Activated CD4-positive, alpha-beta T cell treated with anti-CD3 and anti-CD28 coated beads for 36 hours (primary cell): Measurements from ENCODE around the gene LRP8. TPM values are rescaled to one million over a fixed set of nuclear protein-coding genes. Genes with fewer than 3 reads are reported as not detected.
A peak's percentile ranks its signal among the peaks of the same experiment; 100 is the strongest.

Experiments used
- ATAC-seq: fragments of 200-7000 bp; cut with Tn5 transposase; one replicate; pipeline ENCODE4 v1.10.0; 2021; ENCODE audit warnings: mild to moderate bottlenecking, moderate library complexity
- CTCF ChIA-PET: fragments of 350-600 bp; sonication (Branson Sonifier 250); formaldehyde crosslinking; loops from one replicate; lab custom pipeline; 2021; ENCODE audit warnings: antibody characterized with exemption; lab: Charles Lee
- POLR2A ChIA-PET: fragments of 350-600 bp; sonication (Branson Sonifier 250); formaldehyde crosslinking; loops from one replicate; lab custom pipeline; 2021; ENCODE audit warnings: antibody characterized with exemption, inconsistent platforms; lab: Charles Lee
- DNase-seq: peaks from one replicate; pipeline ENCODE4 v3.0.0-alpha.2; 2020
- H3K27ac Mint-ChIP-seq: one replicate; pipeline ENCODE4 v1.8.0; 2021; ENCODE audit warnings: mixed read lengths
- H3K27me3 Mint-ChIP-seq: one replicate; pipeline ENCODE4 v1.8.0; 2021; ENCODE audit warnings: mixed read lengths
- H3K36me3 Mint-ChIP-seq: one replicate; pipeline ENCODE4 v1.8.0; 2021; ENCODE audit warnings: low read depth, mixed read lengths
- H3K4me1 Mint-ChIP-seq: one replicate; pipeline ENCODE4 v1.8.0; 2021; ENCODE audit warnings: mixed read lengths
- H3K4me3 Mint-ChIP-seq: one replicate; pipeline ENCODE4 v1.8.0; 2021; ENCODE audit warnings: mild to moderate bottlenecking, moderate library complexity, mixed read lengths
- H3K9me3 Mint-ChIP-seq: one replicate; pipeline ENCODE4 v1.8.0; 2021; ENCODE audit warnings: low read depth, mixed read lengths
- intact Hi-C, 2 experiments: fragments of 100-400 bp; cut with DNase I in 1 of 2; cut with micrococcal nuclease in 1 of 2; formaldehyde crosslinking; loops; one replicate each; pipeline versions ENCODE4 v1.14.2 to v1.15.1; 2022 to 2024; cut with DNase I, micrococcal nuclease
- total RNA-seq, 2 experiments: library from RNA; stranded (reverse); gene quantifications; one replicate each; pipeline ENCODE4 v1.2.3, GENCODE V29; 2021

LRP8 gene
- total RNA-seq, 2 experiments from 2014 or later, result 40.6 to 46.5 TPM

- DNase-seq (no peak), ATAC-seq (no peak)
- Mint-ChIP-seq H3K4me3 (no peak overlapping the region), H3K4me1 (peaks cover 34% of the 10 kb centered on the region), H3K9me3 (no peaks in the 10 kb centered on the region), H3K27me3 (no peaks in the 10 kb centered on the region), H3K36me3 (peaks cover 6% of the 10 kb centered on the region), H3K27ac (no peak overlapping the region)
- ChIA-PET POLR2A (no interaction called here), CTCF (interaction anchor here (0.6 to 1.7 kb wide), 4 partner anchors 18 to 1847 kb away, joined by 3 to 6 read pairs (median 4); no protein-coding TSS in a partner anchor)
- intact Hi-C loops, result no loop called here
Observed at GRCh38 chr1:53295726-53296116, 32.1 kb downstream of the LRP8 start.

DNA sequence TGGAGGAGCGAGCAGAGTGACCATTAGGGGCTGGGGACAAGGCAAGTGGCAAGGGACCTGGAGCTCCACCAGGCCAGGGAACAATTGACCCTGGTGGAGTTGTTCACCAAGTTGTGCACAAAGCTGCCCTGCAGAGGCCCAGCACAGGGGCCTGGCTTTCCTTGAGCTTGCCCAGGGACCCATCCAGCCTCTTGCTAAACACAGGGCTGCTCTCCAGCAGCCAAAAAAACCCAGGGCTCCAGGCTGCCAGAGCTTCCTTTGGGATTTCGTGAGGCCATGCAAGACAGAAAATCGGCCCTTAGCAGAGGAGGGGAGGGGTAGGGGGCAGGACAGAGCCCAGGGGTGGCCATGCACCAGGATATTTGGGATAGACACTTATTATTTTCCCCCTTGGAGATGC is 32.6 kb downstream of the LRP8 start:
- CTCF ChIA-PET, result interaction anchor here (0.6 to 1.7 kb wide), 3 partner anchors 17 to 1848 kb away, joined by 4 to 6 read pairs (median 4); no protein-coding TSS in a partner anchor
- Mint-ChIP-seq H3K27me3 (no peaks in the 10 kb centered on the region), H3K4me1 (peaks cover 34% of the 10 kb centered on the region), H3K36me3 (peaks cover 6% of the 10 kb centered on the region), H3K4me3 (no peak overlapping the region), H3K9me3 (no peaks in the 10 kb centered on the region), H3K27ac (no peak overlapping the region)
- ATAC-seq (no peak), DNase-seq (no peak)
- intact Hi-C loops, result no loop called here
- POLR2A ChIA-PET, result no interaction called here

DNA sequence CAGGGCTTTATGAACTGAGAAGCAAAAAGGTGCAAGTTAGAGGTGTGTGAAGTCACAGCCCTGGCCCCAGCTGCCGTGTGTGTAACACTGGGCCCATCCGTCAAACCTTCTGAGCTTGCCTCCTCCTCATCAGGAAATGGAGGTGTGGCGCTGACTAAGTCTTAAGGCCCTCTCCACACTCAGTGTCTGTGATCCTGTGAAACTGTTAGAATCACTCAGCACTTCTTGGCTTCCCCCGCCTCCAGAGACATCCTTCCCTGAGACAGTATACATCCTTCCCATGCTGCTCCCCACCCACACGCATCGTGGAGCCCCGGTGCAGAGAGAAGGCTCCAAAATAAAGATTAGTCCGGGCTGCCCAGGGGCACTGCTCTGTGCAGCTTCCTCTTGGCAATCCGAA is 33.3 kb downstream of the LRP8 start:
- H3K9me3 Mint-ChIP-seq, result no peaks in the 10 kb centered on the region
- intact Hi-C loops, result loop anchor here (1.0 to 5.0 kb wide), 2 partner anchors 32 to 33 kb away; partner anchors contain the start of gene LRP8 (in 1 of the 2)
- peak; percentile 80 for DNase-seq
- peaks cover 6% of the 10 kb centered on the region for H3K36me3 Mint-ChIP-seq
- no peak overlapping the region for H3K4me3 Mint-ChIP-seq
- H3K27me3 Mint-ChIP-seq, result no peaks in the 10 kb centered on the region
- H3K4me1 Mint-ChIP-seq, result peaks cover 34% of the 10 kb centered on the region
- peak; percentile 98 for ATAC-seq
- CTCF ChIA-PET, result interaction anchor here (1.2 to 1.7 kb wide), 2 partner anchors 16 to 99 kb away, joined by 4 to 6 read pairs; no protein-coding TSS in a partner anchor
- POLR2A ChIA-PET, result interaction anchor here (0.6 kb wide), 1 partner anchor 24 kb away, joined by 3 read pairs; no protein-coding TSS in a partner anchor
- H3K27ac Mint-ChIP-seq, result peak overlapping the region; percentile 76

- DNase-seq, result no peak
- H3K27me3 Mint-ChIP-seq, result no peaks in the 10 kb centered on the region
- ChIA-PET CTCF (interaction anchor here (1.7 kb wide), 1 partner anchor 16 kb away, joined by 6 read pairs; no protein-coding TSS in a partner anchor), POLR2A (interaction anchor here (0.6 kb wide), 1 partner anchor 23 kb away, joined by 3 read pairs; no protein-coding TSS in a partner anchor)
- ATAC-seq, result no peak
- no peaks in the 10 kb centered on the region for H3K9me3 Mint-ChIP-seq
- H3K27ac Mint-ChIP-seq, result peak overlapping the region; percentile 76
- peaks cover 6% of the 10 kb centered on the region for H3K36me3 Mint-ChIP-seq
- no peak overlapping the region for H3K4me3 Mint-ChIP-seq
- intact Hi-C loops, result loop anchor here (1.0 to 5.0 kb wide), 2 partner anchors 32 to 33 kb away; partner anchors contain the start of gene LRP8 (in 1 of the 2)
- H3K4me1 Mint-ChIP-seq, result peaks cover 34% of the 10 kb centered on the region
Observed at GRCh38 chr1:53294061-53294460, 33.8 kb downstream of the LRP8 start.

DNA sequence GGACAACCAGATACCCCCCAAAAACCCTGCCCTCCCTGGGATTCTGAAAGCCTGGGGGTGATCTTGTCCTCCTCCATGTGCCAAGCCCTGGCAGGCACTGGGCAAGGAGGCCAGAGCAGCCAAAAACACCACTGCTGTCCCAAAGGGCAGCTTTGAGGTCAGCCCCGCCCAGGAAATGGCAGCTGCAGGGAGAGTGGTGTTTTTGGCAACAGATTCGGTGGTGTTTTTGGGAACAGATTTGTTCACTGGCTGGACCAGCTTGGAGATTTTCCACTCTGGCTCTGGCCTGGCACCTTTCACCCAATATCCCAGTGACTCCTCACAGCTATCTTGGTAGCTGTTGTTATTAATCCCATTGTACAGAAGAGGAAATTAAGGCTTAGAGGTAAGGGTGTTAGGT is 34.7 kb downstream of the LRP8 start:
- ChIA-PET POLR2A (no interaction called here), CTCF (interaction anchor here (0.7 to 0.9 kb wide), 2 partner anchors 13 to 15 kb away, joined by 4 to 6 read pairs; no protein-coding TSS in a partner anchor)
- intact Hi-C loops, result loop anchor here in 1 of 2 experiments (5.0 kb wide), 1 partner anchor 34 kb away; the partner anchor contains the start of gene LRP8
- Mint-ChIP-seq H3K27me3 (no peaks in the 10 kb centered on the region), H3K4me3 (no peak overlapping the region), H3K27ac (peak overlapping the region; percentile 13), H3K36me3 (peaks cover 13% of the 10 kb centered on the region), H3K4me1 (peaks cover 34% of the 10 kb centered on the region), H3K9me3 (no peaks in the 10 kb centered on the region)
- no peak for DNase-seq
- no peak for ATAC-seq

DNA sequence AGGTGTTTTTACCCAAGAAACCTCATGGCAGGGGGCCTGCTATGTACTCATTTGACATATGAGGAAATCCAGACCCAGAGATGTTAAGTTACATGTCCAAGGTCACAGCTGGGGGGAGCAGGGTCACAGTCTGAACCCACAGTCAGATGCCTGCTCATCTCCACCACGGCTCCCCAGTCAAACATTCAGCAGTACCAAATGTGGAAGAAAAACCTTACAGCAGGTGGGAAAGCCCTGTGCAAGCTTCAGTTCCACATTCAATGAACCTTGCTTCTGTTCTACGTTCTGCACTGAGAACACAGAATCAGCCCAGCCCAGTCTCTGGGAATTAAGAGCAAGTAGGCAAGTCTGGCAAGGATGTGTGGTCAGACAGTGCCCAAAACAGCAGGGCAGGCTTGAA is 35.2 kb downstream of the LRP8 start:
- POLR2A ChIA-PET, result no interaction called here
- H3K9me3 Mint-ChIP-seq, result no peaks in the 10 kb centered on the region
- no peak overlapping the region for H3K4me3 Mint-ChIP-seq
- no peak overlapping the region for H3K27ac Mint-ChIP-seq
- no peaks in the 10 kb centered on the region for H3K27me3 Mint-ChIP-seq
- DNase-seq (no peak), ATAC-seq (no peak)
- H3K4me1 Mint-ChIP-seq, result peaks cover 34% of the 10 kb centered on the region
- intact Hi-C loops, result loop anchor here in 1 of 2 experiments (5.0 kb wide), 1 partner anchor 35 kb away; the partner anchor contains the start of gene LRP8
- CTCF ChIA-PET, result interaction anchor here (0.7 to 1.3 kb wide), 3 partner anchors 10 to 15 kb away, joined by 3 to 6 read pairs (median 4); no protein-coding TSS in a partner anchor
- H3K36me3 Mint-ChIP-seq, result peaks cover 14% of the 10 kb centered on the region

- Mint-ChIP-seq H3K4me3 (no peak overlapping the region), H3K27ac (no peak overlapping the region), H3K9me3 (no peaks in the 10 kb centered on the region), H3K36me3 (peaks cover 19% of the 10 kb centered on the region), H3K4me1 (peaks cover 34% of the 10 kb centered on the region), H3K27me3 (no peaks in the 10 kb centered on the region)
- intact Hi-C loops, result loop anchor here in 1 of 2 experiments (5.0 kb wide), 1 partner anchor 36 kb away; the partner anchor contains the start of gene LRP8
- ChIA-PET CTCF (interaction anchor here (0.6 to 1.3 kb wide), 3 partner anchors 11 to 102 kb away, joined by 3 read pairs; no protein-coding TSS in a partner anchor), POLR2A (interaction anchor here (0.7 kb wide), 1 partner anchor 17 kb away, joined by 3 read pairs; no protein-coding TSS in a partner anchor)
- DNase-seq (no peak), ATAC-seq (no peak)
Observed at GRCh38 chr1:53291574-53291973, 36.3 kb downstream of the LRP8 start.

- Mint-ChIP-seq H3K36me3 (peaks cover 23% of the 10 kb centered on the region), H3K4me3 (no peak overlapping the region), H3K27ac (no peak overlapping the region), H3K9me3 (no peaks in the 10 kb centered on the region), H3K27me3 (no peaks in the 10 kb centered on the region), H3K4me1 (peaks cover 14% of the 10 kb centered on the region)
- CTCF ChIA-PET, result interaction anchor here (0.5 to 0.7 kb wide), 2 partner anchors 175 to 542 kb away, joined by 3 to 4 read pairs; no protein-coding TSS in a partner anchor
- intact Hi-C loops, result no loop called here
- ATAC-seq, result no peak
- no peak for DNase-seq
- POLR2A ChIA-PET, result no interaction called here
Observed at GRCh38 chr1:53288790-53289429, 39.0 kb downstream of the LRP8 start.

DNA sequence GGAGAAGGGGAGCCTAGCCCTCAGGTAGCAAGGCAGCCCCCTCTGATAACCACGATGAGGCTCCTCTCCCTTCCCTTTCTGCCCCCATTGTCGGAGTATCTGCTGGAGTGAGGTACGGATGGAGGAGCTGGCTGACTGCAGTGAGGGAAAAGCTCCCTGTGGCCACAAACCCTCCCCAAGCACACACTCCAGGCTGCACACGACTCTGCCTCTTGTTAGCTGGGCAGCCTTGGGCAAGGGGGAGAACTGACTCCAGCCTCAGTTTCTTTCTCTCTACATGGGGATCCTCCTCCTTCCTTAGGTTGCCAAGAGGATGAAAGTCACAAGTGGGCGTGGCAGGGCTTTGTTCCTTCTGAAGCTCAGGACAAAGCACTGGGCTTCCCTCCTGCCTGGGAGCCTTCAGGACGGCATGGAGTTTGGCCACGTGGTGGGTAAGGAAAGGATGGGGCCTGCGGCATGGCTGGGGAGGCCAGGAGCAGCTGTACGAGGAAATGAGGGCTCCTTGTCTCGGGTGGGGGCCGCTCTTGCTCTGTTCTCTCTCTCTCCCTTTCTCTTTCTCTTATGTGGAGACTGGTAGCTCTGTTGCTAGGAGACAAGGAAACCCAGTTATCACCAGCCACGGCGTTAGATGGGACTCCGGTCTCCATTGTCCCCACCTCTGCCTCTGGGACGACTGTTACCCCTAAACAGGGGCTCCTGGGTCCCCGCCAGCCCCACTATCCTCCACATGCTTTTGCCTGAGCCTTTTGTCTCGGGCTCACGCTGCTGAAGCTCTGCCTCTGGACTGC is 39.7 kb downstream of the LRP8 start:
- ATAC-seq, result no peak
- H3K9me3 Mint-ChIP-seq, result no peaks in the 10 kb centered on the region
- CTCF ChIA-PET, result no interaction called here
- no peak overlapping the region for H3K4me3 Mint-ChIP-seq
- no peak for DNase-seq
- no peaks in the 10 kb centered on the region for H3K27me3 Mint-ChIP-seq
- H3K4me1 Mint-ChIP-seq, result peaks cover 7% of the 10 kb centered on the region
- H3K27ac Mint-ChIP-seq, result no peak overlapping the region
- intact Hi-C loops, result no loop called here
- peaks cover 23% of the 10 kb centered on the region for H3K36me3 Mint-ChIP-seq
- POLR2A ChIA-PET, result interaction anchor here (0.6 kb wide), 1 partner anchor 506 kb away, joined by 3 read pairs; no protein-coding TSS in a partner anchor

DNA sequence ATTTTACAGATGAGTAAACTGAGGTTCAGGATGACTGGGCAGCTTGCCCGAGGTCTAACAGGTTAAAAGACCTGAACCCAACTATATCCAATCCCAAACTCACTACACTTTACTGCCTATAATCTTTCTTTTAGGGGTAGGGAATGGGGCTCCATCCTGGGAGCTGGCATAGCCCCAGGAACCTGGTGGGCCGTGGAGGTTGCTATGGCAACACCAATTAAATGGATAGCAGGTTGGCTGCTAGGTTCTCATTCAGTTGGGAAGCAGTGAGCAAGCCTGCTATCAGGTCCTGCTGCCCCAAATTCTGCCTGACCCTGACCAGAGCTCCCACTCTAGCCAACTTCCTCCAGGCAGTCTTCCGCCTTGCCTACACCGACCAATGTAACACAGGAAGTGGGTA is 40.9 kb downstream of the LRP8 start:
- no peak for DNase-seq
- Mint-ChIP-seq H3K4me3 (no peak overlapping the region), H3K4me1 (no peaks in the 10 kb centered on the region), H3K36me3 (peaks cover 23% of the 10 kb centered on the region), H3K27me3 (no peaks in the 10 kb centered on the region), H3K27ac (no peak overlapping the region), H3K9me3 (no peaks in the 10 kb centered on the region)
- intact Hi-C loops, result no loop called here
- ChIA-PET POLR2A (no interaction called here), CTCF (interaction anchor here (0.6 to 0.8 kb wide), 3 partner anchors 17 to 107 kb away, joined by 3 to 4 read pairs (median 3); no protein-coding TSS in a partner anchor)
- no peak for ATAC-seq
